A549 (cell line): ENCODE data around the gene OGFR. TPM values are rescaled to one million over a fixed set of nuclear protein-coding genes. Genes with fewer than 3 reads are reported as not detected.

Experiments used
- ATAC-seq, 2 experiments: fragments of 200-7000 bp in 1 of 2; fragments of >200 bp in 1 of 2; cut with Nextera tagmentation in 1 of 2; cut with Tn5 transposase in 1 of 2; 3 replicates each; pipeline versions ENCODE4 v1.8.0 to v1.9.1; 2018 to 2020; ENCODE audit warnings: mild to moderate bottlenecking in 1 of 2, moderate library complexity in 1 of 2
- CTCF ChIA-PET: fragments of 300-600 bp; sonication (Branson Sonifier 250); formaldehyde crosslinking; extraction: SDS; loops from one replicate; lab custom pipeline; 2021; ENCODE audit warnings: antibody characterized with exemption, inconsistent platforms; lab: Yijun Ruan, JAX
- POLR2A ChIA-PET: fragments of 350-600 bp; formaldehyde crosslinking; extraction: SDS; loops from one replicate; lab custom pipeline; 2021; ENCODE audit warnings: antibody characterized with exemption, inconsistent platforms; lab: Yijun Ruan, JAX
- DNase-seq, 2 experiments: peaks; one replicate each; pipeline versions ENCODE4 v3.0.0 to v3.0.0-alpha.2; 2011 to 2016; ENCODE audit warnings: low read depth in 1 of 2, low spot score in 1 of 2
- FAIRE-seq: peaks from 2 replicates; lab custom pipeline; 2011; peaks lifted over from hg19 to GRCh38; lab: Jason Lieb, UNC
- H3K27ac ChIP-seq, 2 experiments: fragments of >200 bp; sonication (Bioruptor Twin); formaldehyde crosslinking; 3 replicates each; pipeline ENCODE4 v1.5.1; 2016 to 2017
- H3K4me1 ChIP-seq: fragments of >200 bp; sonication (Bioruptor Twin); formaldehyde crosslinking; 3 replicates; pipeline ENCODE4 v1.6.1; 2016
- H3K4me2 ChIP-seq: fragments of >200 bp; sonication (Bioruptor Twin); formaldehyde crosslinking; 3 replicates; pipeline ENCODE4 v1.6.1; 2016
- H3K4me3 ChIP-seq: fragments of >200 bp; sonication (Bioruptor Twin); formaldehyde crosslinking; 3 replicates; pipeline ENCODE4 v1.5.1; 2016
- H3K9me3 ChIP-seq: fragments of >200 bp; sonication (Bioruptor Twin); formaldehyde crosslinking; 3 replicates; pipeline ENCODE4 v1.6.1; 2016
- CBX8 ChIP-seq: fragments of 200-600 bp; sonication (generic); IDR thresholded peaks from 2 replicates; pipeline ENCODE4 v1.6.1; 2016
- CHD2 ChIP-seq: fragments of 150-350 bp; IDR thresholded peaks from 2 replicates; pipeline ENCODE4 v1.6.1; 2014; ENCODE audit warnings: low read length; ENCODE audit not compliant: partially characterized antibody
- EP300 ChIP-seq, 2 experiments: fragments of >200 bp; sonication (Bioruptor Twin); formaldehyde crosslinking; IDR thresholded peaks; 2 replicates in 1 of 2; 3 replicates in 1 of 2; pipeline ENCODE4 v1.6.1; 2016 to 2017
- FOSB ChIP-seq: fragments of 250-450 bp; sonication (Bioruptor Pico); IDR thresholded peaks from 2 replicates; pipeline ENCODE4 v1.5.0; 2020; ENCODE audit warnings: mild to moderate bottlenecking, moderate library complexity
- GATA3 ChIP-seq: IDR thresholded peaks from 2 replicates; pipeline ENCODE4 v1.6.1; 2012; ENCODE audit warnings: borderline replicate concordance
- HOXA7 ChIP-seq: fragments of 250-450 bp; sonication (Bioruptor Pico); IDR thresholded peaks from 2 replicates; pipeline ENCODE4 v1.5.0; 2020; ENCODE audit warnings: mild to moderate bottlenecking, moderate library complexity
- KDM1A ChIP-seq: fragments of 200-600 bp; sonication (generic); IDR thresholded peaks from 2 replicates; pipeline ENCODE4 v1.6.1; 2016; ENCODE audit warnings: low read depth, mild to moderate bottlenecking
- PHF8 ChIP-seq: fragments of 200-600 bp; sonication (generic); IDR thresholded peaks from 2 replicates; pipeline ENCODE4 v1.6.1; 2016; ENCODE audit warnings: low read depth, mild to moderate bottlenecking, antibody characterized with exemption, moderate library complexity, borderline replicate concordance
- RCOR1 ChIP-seq: fragments of 150-350 bp; IDR thresholded peaks from 2 replicates; pipeline ENCODE4 v1.6.1; 2014; ENCODE audit warnings: antibody characterized with exemption, low read length, low read depth
- RNF2 ChIP-seq: fragments of 200-600 bp; sonication (generic); IDR thresholded peaks from 2 replicates; pipeline ENCODE4 v1.6.1; 2016; ENCODE audit warnings: low read depth, mild to moderate bottlenecking, antibody characterized with exemption, moderate library complexity, borderline replicate concordance
- SMC3 ChIP-seq: fragments of >200 bp; sonication (Bioruptor Twin); formaldehyde crosslinking; IDR thresholded peaks from 3 replicates; pipeline ENCODE4 v1.6.1; 2018; ENCODE audit warnings: inconsistent platforms
- TFCP2L1 ChIP-seq: fragments of 250-450 bp; sonication (Bioruptor Pico); IDR thresholded peaks from 2 replicates; pipeline ENCODE4 v1.5.0; 2021; ENCODE audit warnings: mild to moderate bottlenecking
- ZC3H11A ChIP-seq: fragments of 450-650 bp; IDR thresholded peaks from 2 replicates; pipeline ENCODE4 v1.6.1; 2014; ENCODE audit warnings: antibody characterized with exemption, mild to moderate bottlenecking
- ZFP36 ChIP-seq: fragments of 450-650 bp; IDR thresholded peaks from 2 replicates; pipeline ENCODE4 v1.6.1; 2014; ENCODE audit warnings: borderline replicate concordance; ENCODE audit not compliant: partially characterized antibody
- ZSCAN20 ChIP-seq: fragments of 250-450 bp; sonication (Bioruptor Pico); IDR thresholded peaks from 2 replicates; pipeline ENCODE4 v1.8.0; 2022; ENCODE audit warnings: mild to moderate bottlenecking, moderate library complexity
- WGBS: methylation state at CpG from one replicate; pipeline ENCODE4 v1.1.6; 2017; ENCODE audit errors: missing lambda C conversion rate; 5-methylcytosine and 5-hydroxymethylcytosine counted together
- polyA plus RNA-seq, 4 experiments: library from polyadenylated mRNA; depleted of rRNA in 3 of 4; stranded (reverse); fragments of >200 nt; fragmentation: RNase III in 1 of 4; extraction: RNeasy Plus Mini Kit Qiagen cat#74134 plus additional on column Dnase treatment in 1 of 4; gene quantifications; 2 replicates in 3 of 4; 3 replicates in 1 of 4; pipeline ENCODE4 v1.2.3, GENCODE V29; 2011 to 2017
- TF ChIP-seq, protein P1 (sequence below): fragments of >200 bp; sonication (Bioruptor Twin); formaldehyde crosslinking; IDR thresholded peaks from 3 replicates; pipeline ENCODE4 v1.6.1; 2016
- TF ChIP-seq, protein P2 (sequence below): fragments of 200-600 bp; sonication (generic); IDR thresholded peaks from 2 replicates; pipeline ENCODE4 v1.6.1; 2016; ENCODE audit warnings: antibody characterized with exemption, mild to moderate bottlenecking, moderate library complexity

OGFR gene
- polyA plus RNA-seq, 2 of the 4 experiments (the other 2 are of a cell fraction): 15.9 to 35.6 TPM

DNA sequence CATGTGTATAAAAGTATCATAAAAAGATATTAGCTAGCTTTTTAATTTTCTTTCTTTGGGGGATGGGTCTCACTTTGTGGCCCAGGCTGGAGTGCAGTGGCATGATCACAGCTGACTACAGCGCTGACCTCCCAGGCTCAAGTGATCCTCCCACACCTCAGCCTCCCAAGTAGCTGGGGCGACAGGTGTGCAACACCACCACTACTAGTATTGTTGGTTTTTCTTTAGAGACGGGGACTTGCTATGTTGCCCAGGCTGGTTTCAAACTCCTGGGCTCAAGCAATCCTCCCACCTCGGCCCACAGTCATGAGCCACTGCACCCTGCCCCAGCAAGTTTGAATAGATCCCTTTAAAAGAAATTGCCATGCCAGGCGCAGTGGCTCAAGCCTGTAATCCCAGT is 50.5 kb downstream of the OGFR start:
- FAIRE-seq (no peak), ATAC-seq (no peak), DNase-seq (no peak)
- Histone ChIP-seq H3K4me1 (peaks cover 6% of the 10 kb centered on the region), H3K4me3 (no peak overlapping the region), H3K4me2 (no peak overlapping the region), H3K9me3 (no peaks in the 10 kb centered on the region), H3K27ac (no peak overlapping the region)
- 92% methylated on average over 5 of the region's 5 CpGs for WGBS
- no peak for TF ChIP-seq CHD2
- no peak for TF ChIP-seq FOSB
- TF ChIP-seq TFCP2L1: no peak
- no peak for TF ChIP-seq GATA3
- no peak for TF ChIP-seq ZFP36
- TF ChIP-seq EP300 (IDR thresholded peaks at IDR 0.05): no peak
- no peak for TF ChIP-seq SMC3
- no peak for TF ChIP-seq PHF8
- no peak for TF ChIP-seq ZSCAN20 (CRISPR knock-in tag)
- TF ChIP-seq, protein P1, sequence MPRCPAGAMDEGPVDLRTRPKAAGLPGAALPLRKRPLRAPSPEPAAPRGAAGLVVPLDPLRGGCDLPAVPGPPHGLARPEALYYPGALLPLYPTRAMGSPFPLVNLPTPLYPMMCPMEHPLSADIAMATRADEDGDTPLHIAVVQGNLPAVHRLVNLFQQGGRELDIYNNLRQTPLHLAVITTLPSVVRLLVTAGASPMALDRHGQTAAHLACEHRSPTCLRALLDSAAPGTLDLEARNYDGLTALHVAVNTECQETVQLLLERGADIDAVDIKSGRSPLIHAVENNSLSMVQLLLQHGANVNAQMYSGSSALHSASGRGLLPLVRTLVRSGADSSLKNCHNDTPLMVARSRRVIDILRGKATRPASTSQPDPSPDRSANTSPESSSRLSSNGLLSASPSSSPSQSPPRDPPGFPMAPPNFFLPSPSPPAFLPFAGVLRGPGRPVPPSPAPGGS: no peak
- no peak for TF ChIP-seq RNF2
- POLR2A ChIA-PET: no interaction called here
- CTCF ChIA-PET: interaction anchor here (0.8 to 2.7 kb wide), 6 partner anchors 10 to 450 kb away, joined by 3 to 7 read pairs (median 3); no protein-coding TSS in a partner anchor

DNA sequence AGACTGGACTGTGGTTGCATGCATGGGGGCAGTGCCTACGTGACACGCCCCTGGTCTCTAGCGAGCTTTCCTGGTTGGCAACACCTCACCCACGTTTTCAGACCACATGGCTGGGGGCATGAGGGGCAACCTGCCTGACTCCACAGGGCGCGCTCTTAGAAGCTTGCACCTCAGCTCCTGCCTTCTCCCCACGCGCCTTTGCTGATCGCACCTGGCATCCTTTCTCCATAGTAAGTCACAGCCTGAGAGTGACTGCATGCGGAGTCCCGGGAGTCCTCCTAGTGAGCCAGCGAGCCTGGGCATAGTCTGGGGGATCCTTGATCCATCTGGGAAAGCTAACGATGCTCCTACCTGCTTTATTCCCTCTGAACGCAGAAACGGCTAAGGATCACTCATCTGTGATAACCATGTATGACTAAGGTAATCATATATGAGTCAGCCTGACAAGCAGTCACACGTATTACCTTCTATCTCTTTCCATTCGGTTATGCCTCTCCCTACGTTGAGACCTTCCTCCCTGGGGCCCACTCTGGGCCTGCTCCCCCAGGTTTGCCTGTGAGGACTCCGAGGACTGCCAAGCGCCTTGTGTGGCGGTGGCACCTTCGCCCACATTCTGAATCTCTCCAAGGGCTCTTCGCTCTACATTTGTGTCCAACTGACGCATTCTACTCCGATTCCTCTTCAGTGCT is 52.4 kb downstream of the OGFR start:
- ChIA-PET CTCF (interaction anchor here (1.2 kb wide), 1 partner anchor 20 kb away, joined by 3 read pairs; no protein-coding TSS in a partner anchor), POLR2A (no interaction called here)
- H3K4me1 ChIP-seq: peaks cover 13% of the 10 kb centered on the region
- FAIRE-seq (no peak), DNase-seq (no peak), ATAC-seq (no peak)
- H3K27ac ChIP-seq: no peak overlapping the region
- no peaks in the 10 kb centered on the region for H3K9me3 ChIP-seq
- H3K4me3 ChIP-seq: no peak overlapping the region
- H3K4me2 ChIP-seq: no peak overlapping the region
- 90% methylated on average over 25 of the region's 25 CpGs for WGBS
- TF ChIP-seq CHD2 (no peak), CBX8 (no peak), RCOR1 (no peak), SMC3 (no peak), HOXA7 (no peak), KDM1A (no peak), ZC3H11A (no peak)
- TF ChIP-seq, protein P2, sequence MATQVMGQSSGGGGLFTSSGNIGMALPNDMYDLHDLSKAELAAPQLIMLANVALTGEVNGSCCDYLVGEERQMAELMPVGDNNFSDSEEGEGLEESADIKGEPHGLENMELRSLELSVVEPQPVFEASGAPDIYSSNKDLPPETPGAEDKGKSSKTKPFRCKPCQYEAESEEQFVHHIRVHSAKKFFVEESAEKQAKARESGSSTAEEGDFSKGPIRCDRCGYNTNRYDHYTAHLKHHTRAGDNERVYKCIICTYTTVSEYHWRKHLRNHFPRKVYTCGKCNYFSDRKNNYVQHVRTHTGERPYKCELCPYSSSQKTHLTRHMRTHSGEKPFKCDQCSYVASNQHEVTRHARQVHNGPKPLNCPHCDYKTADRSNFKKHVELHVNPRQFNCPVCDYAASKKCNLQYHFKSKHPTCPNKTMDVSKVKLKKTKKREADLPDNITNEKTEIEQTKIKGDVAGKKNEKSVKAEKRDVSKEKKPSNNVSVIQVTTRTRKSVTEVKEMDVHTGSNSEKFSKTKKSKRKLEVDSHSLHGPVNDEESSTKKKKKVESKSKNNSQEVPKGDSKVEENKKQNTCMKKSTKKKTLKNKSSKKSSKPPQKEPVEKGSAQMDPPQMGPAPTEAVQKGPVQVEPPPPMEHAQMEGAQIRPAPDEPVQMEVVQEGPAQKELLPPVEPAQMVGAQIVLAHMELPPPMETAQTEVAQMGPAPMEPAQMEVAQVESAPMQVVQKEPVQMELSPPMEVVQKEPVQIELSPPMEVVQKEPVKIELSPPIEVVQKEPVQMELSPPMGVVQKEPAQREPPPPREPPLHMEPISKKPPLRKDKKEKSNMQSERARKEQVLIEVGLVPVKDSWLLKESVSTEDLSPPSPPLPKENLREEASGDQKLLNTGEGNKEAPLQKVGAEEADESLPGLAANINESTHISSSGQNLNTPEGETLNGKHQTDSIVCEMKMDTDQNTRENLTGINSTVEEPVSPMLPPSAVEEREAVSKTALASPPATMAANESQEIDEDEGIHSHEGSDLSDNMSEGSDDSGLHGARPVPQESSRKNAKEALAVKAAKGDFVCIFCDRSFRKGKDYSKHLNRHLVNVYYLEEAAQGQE: no peak
